GM19463 (cell line): ENCODE measurements around the gene PI4K2A.
"Not testable (repeated sequence)": the region's sequence is repeated elsewhere in the genome, so short reads cannot be mapped to it uniquely, and the experiment has no call there.

Source experiments
- ATAC-seq: cut with Tn5 transposase; IDR thresholded peaks from one replicate; pipeline ENCODE4 v1.9.1; 2021; ENCODE audit warnings: mild to moderate bottlenecking, moderate library complexity; ENCODE audit not compliant: unreplicated experiment

PI4K2A gene

GRCh38 chr10:97669571-97669970 is 29.1 kb downstream of the PI4K2A start:
- no peak for ATAC-seq

DNA sequence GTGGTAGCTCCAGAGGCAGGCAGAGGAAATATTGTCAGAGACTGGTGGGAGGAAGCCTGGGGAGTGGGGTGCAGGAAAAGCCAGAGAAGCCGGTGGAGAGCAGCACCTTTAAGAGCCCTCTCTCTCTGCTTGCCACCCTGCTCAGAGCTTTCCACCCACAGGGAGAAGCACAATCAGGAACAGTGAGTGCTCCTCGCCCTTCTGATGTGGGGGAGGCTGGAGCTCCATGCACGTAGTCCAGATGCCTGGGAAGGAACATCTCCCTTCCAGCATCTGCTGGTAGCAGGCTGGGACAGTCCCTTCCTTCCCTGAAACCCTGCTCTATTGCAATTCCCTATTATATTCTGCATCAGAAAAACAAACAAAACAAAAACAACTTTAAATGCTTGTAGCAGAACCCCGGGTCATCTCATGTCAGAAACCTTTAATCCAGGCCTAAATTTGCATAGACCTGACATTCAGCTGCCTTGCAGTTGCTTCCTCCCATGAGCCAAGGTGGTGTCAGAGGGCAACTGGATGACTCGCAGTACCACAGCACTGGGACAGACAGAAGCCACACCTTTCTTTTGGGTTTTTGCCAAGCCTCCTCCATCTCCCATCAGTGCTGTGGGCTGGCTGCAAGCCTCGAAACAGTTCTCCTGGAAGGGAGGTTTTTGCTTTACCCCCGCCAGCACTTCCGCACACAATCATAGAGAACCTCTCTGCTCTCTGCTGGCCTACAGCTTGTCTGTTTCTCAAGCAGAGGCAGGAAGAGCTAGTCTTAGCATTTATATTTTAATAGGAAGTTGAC is 33.5 kb downstream of the PI4K2A start:
- no peak for ATAC-seq

DNA sequence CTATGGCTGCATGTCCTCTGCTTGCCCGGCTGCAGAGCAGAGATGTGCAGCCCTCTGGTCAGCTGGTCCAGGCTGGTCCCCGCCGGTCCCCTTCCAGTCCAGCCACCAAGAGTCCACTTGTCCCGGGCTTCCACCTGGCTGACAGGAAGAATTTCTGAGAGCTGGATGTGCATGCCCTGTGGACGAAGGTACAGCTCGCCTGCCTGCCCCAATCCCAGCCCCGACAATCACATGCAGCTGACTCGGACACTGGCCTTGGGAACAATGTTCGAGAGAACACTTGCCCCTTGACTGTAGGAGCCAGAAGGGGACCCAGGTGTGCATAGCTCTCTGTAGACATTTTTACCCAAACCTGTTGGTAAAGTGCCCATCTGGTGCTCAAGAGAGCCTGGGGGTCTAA is 34.8 kb downstream of the PI4K2A start:
- ATAC-seq, result no peak

DNA sequence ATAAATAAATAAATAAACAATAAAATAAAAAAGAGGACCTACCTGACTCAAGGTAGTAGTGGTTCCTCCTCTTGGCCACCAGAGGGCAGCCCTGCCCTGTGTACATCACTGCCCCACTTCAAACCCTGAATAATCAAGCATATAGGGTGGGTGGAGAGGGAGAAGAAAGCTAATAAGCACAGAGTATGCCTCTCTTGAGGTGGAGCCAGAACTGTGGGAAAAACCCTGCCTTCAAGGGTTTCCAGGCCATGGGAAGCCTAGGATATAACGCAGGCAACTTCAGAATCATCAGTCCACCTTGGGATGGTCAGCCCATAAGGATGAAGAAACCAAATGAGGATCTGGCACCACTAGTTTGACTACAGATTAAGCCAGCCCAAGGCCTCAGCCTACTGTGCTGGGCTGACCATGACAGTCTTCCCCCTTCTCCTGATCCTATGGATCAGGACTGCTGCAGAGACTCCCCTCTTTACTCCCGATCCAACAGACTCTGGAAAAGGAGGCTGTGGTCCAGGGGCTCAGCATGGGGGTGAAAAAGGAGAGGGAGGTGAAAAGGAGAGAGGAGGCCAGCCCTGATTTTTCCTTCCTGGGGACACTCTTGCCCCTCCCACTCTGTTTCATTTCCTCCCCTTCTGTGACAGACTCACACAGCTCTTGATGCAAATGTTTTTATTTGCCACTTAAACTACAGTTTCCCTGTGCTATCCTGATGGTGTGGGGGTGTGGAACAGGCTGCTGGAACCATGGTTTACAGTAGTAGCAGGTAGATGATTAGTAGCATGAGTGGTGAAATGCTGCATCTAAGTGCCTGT is 36.5 kb downstream of the PI4K2A start:
- peak; percentile 71 for ATAC-seq

GRCh38 chr10:97679594-97679993 is 39.1 kb downstream of the PI4K2A start:
- no peak for ATAC-seq

DNA sequence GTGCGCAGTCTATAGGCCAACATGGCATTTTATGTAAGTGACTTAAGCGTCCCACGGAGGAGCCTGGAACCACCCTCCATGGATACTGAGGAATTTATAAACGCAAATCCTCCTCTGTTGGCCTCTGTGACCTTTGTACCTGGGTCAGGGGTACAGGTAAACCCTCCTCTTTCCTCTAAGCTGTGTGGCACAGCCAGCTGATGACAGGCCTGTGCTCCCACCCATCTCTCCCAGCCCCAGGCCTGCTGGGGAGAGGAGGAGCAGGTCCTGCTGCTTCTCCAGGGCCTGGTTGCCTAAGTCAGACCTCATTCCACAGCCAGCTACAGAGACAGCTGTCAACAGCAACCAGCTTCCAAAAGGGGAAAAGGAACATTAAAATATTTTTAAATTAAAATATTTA is 41.6 kb downstream of the PI4K2A start:
- ATAC-seq, result no peak

- ATAC-seq, result no peak
Measured at GRCh38 chr10:97683556-97684367, 43.3 kb downstream of the PI4K2A start.

GRCh38 chr10:97684368-97684713 is 43.9 kb downstream of the PI4K2A start:
- not testable (repeated sequence) for ATAC-seq

DNA sequence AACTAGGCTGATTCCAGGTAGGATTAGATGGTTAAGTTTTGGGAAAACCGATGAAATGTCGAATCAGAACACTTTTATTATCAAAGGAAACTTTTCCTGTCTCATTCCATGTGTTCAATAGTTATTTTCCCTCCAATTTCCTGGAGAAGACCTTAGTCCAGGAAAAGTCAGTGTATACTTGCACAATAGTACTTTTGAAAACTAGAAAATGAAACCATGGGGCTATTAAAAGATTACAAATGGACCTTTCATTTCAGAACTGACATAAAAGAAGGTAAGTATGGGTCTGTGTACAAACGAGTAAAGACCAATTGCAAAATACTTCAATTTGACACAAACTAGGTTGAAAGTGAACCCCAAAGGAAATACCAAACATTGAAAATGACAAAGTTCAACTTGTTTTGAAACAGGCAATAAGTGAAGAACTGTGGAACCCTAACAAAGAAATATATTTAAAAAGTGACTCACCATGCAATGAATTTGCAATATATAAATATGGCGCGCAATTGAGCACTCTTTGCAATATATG is 44.5 kb downstream of the PI4K2A start:
- no peak for ATAC-seq

DNA sequence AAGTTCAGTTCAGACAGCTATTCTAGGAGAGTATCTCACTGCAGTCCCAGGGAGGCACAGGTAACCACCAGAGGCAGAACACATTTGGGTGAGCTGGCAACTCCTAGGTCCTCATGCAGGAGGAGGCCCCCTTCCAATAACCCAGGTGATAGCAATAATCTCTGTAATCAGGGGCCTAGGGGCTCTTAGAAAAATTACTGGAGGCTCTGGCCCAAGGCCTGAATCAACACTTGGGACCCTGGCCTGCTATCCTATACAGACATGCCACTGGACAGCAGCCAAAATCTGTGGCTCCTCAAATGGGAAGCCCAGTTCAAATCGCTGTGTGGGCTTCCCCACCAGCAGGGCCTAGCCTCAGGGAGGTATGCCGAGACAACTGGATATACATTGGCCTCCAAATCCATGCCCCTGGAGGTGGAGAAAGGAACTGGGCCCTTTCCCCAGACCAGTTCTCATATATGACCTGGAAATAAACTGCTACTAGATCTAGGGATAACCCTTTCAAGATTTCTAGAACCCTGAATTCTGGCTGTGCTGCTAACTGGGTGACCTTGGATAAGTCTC is 45.0 kb downstream of the PI4K2A start:
- no peak for ATAC-seq

- no peak for ATAC-seq
Measured at GRCh38 chr10:97686301-97686961, 46.0 kb downstream of the PI4K2A start.

GRCh38 chr10:97686962-97687784 is 46.7 kb downstream of the PI4K2A start, which contains the start of gene AVPI1:
Gene AVPI1, minus strand, starts transcription at chr10:97687241. Its CDS starts 7,336 bp downstream, at chr10:97679905.
- peak; percentile 90 for ATAC-seq

DNA sequence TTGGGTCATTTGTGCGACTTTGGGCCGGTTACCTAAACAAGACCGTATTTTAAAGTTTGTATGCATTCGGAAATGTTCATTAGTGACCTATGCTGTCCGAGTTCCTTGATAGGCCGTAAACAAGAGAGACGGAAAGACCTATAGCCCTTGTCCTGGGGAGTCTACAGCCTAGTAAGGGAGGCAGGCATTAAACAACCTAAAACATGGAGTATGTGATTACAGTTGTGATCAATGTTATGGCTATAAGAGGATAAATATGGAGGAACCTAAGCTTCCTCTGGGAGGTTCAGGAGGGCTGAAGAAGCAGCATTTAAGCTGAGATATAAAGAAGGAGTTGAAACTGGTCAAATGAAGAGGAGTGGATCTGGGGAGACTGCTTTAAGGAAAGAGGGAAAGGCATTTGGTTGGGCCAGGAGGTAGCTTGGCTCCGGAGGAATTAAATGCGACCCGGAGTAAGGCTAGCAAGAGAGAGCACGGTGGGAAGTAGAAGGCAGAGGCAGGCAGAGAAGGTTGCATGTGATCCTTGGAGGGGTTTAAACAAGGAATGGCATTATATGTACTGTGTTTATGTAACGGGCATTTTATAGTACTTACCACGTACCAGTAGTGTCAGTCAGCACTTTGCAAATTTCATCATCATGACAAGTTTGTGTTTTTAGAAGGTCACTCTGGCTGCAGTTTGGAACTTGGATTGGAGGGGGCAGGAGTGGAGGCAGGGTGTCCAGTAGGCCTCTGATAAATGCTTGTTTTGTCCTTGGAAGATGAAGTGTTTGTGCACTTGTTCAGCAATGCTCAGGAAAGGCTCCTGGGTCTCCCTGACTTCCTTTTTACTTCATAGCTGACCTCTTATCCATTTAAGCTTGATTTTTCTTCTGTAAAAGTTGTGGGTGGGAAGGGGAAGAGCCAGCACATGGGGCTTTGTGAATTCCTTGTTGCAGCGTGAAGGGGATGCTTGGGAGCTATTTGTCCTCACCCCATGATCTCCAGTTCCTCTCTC is 47.6 kb downstream of the PI4K2A start:
- ATAC-seq, result no peak

- ATAC-seq, result no peak
Measured at GRCh38 chr10:97689559-97690020, 49.1 kb downstream of the PI4K2A start.

- no peak for ATAC-seq
Measured at GRCh38 chr10:97690133-97690532, 49.7 kb downstream of the PI4K2A start.

- not testable (repeated sequence) for ATAC-seq
Measured at GRCh38 chr10:97698072-97698655, 57.7 kb downstream of the PI4K2A start.

DNA sequence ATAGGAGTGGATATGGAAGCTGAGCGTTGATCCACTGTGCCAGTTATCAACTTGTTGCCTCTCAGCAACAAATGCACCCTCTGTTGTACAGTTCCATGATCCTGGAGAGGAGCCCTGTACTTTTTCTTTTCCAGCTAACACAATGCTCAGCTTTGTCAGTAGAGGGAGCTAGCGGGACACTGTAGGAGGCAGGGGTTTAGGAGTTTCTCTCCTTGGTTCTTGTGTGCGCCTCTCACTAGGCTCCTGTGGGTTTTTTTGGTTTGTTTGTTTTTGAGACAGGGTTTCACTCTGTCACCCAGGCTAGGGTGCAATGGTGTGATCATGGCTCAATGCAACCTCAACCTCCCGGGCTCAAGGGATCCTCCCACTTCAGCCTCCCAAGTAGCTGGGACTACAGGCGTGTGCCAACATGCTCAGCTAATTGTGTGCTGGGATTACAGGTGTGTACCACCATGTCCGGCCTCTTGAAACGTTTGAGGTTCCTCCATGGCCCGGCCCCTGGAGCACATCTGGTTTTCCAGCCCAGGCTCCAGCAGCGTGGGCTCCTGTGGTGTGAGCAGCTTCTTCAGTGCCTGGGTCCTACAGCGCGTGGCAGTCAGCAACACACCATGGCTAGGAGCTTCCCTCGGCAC is 61.1 kb downstream of the PI4K2A start:
- peak; percentile 65 for ATAC-seq
